ENCODE results near the gene GRIA4.
A peak's percentile ranks its signal among the peaks of the same experiment; 100 is the strongest.

GRIA4 gene

GRCh38 chr11:105718641-105719040, 108.8 kb downstream of the GRIA4 start:
- peak; percentile 16 for DNase-seq (ENCODE audit: low read depth)
- in situ Hi-C loops (cut with HindIII; ENCODE audit: low sequenced_read_pairs): no loop called here
- H3K4me3 ChIP-seq (ENCODE audit: low read depth, low read length): no peak overlapping the region
- no peak for TF ChIP-seq CTCF (IDR thresholded peaks at IDR 0.05; ENCODE audit: low read depth, low read length, missing control alignments)

- DNase-seq (ENCODE audit: low read depth): peak; percentile 16
- no peak overlapping the region for H3K4me3 ChIP-seq (ENCODE audit: low read depth, low read length)
- TF ChIP-seq CTCF (IDR thresholded peaks at IDR 0.05; ENCODE audit: low read depth, low read length, missing control alignments): no peak
- in situ Hi-C loops (cut with HindIII; ENCODE audit: low sequenced_read_pairs): no loop called here
Observed at GRCh38 chr11:105719073-105719822, 109.4 kb downstream of the GRIA4 start.

GRCh38 chr11:105720096-105720495, 110.2 kb downstream of the GRIA4 start:
- H3K4me3 ChIP-seq (ENCODE audit: low read depth, low read length): no peak overlapping the region
- TF ChIP-seq CTCF (IDR thresholded peaks at IDR 0.05; ENCODE audit: low read depth, low read length, missing control alignments): no peak
- no peak for DNase-seq (ENCODE audit: low read depth)
- in situ Hi-C loops (cut with HindIII; ENCODE audit: low sequenced_read_pairs): no loop called here

- DNase-seq (ENCODE audit: low read depth): no peak
- no peak for TF ChIP-seq CTCF (IDR thresholded peaks at IDR 0.05; ENCODE audit: low read depth, low read length, missing control alignments)
- no peak overlapping the region for H3K4me3 ChIP-seq (ENCODE audit: low read depth, low read length)
- in situ Hi-C loops (cut with HindIII; ENCODE audit: low sequenced_read_pairs): no loop called here
Observed at GRCh38 chr11:105723269-105723668, 113.4 kb downstream of the GRIA4 start.

GRCh38 chr11:105732611-105733010, 122.7 kb downstream of the GRIA4 start:
- no peak for DNase-seq (ENCODE audit: low read depth)
- H3K4me3 ChIP-seq (ENCODE audit: low read depth, low read length): no peak overlapping the region
- no peak for TF ChIP-seq CTCF (IDR thresholded peaks at IDR 0.05; ENCODE audit: low read depth, low read length, missing control alignments)
- in situ Hi-C loops (cut with HindIII; ENCODE audit: low sequenced_read_pairs): no loop called here

- no peak for TF ChIP-seq CTCF (IDR thresholded peaks at IDR 0.05; ENCODE audit: low read depth, low read length, missing control alignments)
- in situ Hi-C loops (cut with HindIII; ENCODE audit: low sequenced_read_pairs): no loop called here
- DNase-seq (ENCODE audit: low read depth): no peak
Observed at GRCh38 chr11:105734426-105734825, 124.6 kb downstream of the GRIA4 start.

More at GRCh38 chr11:105734426-105734825, 124.6 kb downstream of the GRIA4 start:
- no peak overlapping the region for H3K4me3 ChIP-seq (ENCODE audit: low read depth, low read length)
